HG03520 (cell line): Measurements from ENCODE around the gene CDK9.

ENCODE experiments used
- ATAC-seq: cut with Tn5 transposase; IDR thresholded peaks from one replicate; pipeline ENCODE4 v1.9.1; 2021; ENCODE audit warnings: mild to moderate bottlenecking, moderate library complexity; ENCODE audit not compliant: unreplicated experiment

Gene CDK9

DNA sequence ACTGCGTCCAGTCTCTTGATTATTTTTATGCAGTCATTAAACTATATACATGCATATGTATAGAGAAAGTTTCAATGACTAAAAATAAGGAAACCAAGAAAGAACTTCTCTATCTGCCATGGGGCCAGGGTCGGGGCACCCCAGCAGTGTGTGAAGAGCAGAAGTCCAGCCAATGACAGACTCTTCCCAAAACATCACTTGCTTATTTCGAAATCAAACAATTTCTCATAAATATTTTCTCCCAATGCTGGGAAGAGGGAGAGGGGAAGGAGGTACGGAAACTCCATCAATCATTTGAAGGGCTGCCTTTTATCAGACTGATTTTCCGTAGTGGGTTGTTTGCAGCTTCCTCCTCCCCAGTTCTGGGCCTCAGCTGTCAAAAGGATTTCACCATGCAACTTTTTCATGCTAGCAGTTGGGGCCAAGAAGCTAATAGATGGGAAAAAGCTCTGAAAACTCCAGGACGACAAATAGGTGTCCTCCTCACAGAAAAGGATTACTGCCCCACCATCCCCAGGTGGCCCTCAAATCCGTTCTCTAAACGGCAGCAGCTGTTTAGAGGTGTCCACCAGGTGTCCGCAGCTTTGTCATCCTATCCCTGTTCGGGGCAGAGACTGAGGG lies 16.2 kb downstream of the CDK9 start:
- ATAC-seq = no peak

DNA sequence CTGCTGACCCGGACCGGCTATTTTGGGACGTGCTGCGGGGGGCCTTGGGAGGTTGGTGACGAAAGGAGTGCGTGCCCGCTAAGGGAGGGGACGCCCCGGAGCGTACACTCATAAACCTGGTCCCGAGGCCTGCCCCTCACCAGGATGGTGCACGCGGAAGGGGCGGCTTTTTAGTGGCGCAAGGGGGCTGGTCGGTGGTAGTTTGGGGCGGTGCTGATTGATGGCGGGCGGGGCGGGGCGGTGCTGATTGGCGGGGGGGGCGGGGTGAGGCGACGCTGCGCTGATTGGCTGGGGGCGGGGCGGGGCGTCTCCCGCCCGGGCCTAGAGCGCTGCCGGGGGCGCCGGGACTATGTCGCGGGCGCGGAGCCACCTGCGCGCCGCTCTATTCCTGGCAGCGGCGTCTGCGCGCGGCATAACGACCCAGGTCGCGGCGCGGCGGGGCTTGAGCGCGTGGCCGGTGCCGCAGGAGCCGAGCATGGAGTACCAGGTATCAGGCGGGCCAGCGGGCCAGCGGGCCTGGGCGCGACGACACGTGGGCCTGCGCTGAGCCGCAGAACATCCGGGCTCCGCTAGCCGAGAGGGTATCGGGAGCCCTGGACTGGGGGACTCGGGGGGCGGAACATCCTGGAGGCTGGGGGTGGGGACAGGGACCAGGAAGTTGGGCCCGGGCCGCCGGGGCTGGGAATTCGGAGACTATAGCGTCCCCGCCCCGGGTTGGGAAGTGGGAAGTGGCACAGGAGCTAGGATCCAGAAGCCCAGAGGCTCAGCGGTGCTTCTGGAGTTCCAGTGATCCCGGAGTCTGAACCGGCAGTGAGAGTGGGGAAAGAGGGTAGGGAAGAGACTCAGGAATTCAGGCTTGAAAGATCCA lies 17.0 kb downstream of the CDK9 start, which contains the start of gene FPGS:
TSS of gene FPGS (plus strand) at position 307 of the 868 bp plus-strand sequence. CDS start at position 350, 43 bp downstream.
- peak; percentile 71 for ATAC-seq

DNA sequence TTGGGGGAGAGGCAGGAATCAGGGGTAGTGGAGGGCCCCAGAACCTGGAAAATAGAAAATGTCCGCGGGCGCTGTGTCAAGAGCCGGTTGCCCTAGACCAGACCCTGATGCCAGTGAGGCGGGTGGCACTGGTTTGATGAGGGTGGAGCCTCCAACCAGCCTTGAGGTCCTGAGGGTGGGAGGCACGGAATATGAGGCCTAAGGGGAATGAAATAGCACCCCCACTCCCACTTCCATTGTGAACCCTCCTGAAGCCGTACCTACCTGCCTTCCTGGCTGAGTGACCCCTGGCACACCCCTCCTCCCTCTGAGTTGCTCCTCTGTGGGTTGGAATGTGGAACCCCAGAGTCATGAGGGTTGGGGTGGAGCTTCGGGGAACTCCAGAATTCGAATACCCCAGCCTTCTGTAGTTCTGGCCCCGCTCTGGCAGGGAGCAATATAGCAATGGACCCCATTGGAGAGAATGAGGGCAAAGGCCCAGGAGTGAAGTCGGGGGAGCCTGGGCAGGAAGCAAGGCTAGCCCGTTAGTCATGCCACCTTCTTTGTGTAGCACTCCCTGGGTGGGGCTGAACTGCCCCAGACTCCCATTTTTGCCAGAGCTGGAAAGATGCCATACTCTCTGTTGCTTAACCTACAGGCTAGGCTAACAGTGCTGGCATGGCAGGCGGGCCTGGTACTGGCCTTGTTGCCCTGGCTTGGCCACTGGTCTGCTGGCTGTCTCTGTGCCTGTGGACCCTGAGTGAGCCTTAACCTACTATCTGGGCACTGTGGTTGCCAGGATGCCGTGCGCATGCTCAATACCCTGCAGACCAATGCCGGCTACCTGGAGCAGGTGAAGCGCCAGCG lies 17.9 kb downstream of the CDK9 start:
- ATAC-seq = no peak

DNA sequence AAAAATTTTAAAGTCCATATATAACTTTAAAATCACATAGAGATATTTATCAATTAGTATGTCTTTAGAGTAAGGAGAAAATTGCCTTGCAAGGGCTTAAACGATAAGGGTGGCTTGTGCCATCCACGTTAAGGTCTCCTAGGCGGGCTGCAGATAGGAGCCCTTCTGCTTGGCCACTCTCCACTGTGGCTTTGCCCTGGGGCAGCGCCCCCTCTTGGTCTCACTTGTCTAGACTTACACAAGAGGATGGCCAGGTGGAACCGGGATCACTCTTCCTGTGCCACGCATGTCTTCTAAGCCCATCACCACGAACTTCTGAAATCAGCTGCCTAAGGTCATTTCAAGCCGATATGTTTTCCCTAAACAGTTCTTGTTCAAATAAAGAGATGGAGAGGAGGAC lies 19.8 kb downstream of the CDK9 start:
- no peak for ATAC-seq

DNA sequence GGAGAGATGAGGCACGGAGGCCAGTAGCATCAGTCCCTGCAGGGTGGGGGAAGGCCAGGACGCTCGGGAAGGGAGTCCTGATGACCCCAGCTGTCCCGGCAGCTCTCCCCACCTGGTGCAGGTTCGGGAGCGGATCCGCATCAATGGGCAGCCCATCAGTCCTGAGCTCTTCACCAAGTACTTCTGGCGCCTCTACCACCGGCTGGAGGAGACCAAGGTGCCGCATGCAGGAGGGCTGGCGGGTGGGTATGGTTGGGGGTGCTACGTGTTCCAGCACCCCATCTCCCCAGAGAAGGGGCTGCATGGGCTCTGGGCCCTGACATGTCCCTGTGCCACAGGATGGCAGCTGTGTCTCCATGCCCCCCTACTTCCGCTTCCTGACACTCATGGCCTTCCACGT lies 21.0 kb downstream of the CDK9 start:
- ATAC-seq = no peak

DNA sequence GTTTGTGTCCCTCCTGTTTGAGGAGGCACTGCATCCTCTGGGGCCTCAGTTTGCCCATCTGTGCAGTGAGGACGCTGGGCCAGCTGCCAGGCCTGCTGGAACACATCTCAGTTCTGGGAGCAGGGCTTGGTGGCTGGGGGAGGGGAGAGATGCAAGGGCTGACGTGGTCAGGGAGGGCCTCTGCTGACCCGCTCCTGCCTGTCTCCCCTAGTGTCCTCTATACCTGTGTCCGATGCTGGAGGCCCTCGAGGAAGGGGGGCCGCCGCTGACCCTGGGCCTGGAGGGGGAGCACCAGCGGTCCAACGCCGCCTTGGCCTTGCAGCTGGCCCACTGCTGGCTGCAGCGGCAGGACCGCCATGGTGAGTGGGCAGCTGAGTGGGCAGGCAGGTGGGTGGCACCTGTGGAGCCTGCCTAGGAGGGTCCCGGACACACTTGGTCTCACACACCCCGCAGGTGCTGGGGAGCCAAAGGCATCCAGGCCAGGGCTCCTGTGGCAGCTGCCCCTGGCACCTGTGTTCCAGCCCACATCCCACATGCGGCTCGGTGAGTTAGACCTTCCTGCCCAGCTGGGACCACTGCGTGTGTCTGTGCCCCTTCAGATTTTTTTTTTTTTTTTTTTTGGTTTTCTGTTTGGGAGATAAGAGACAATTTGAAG lies 22.6 kb downstream of the CDK9 start:
- ATAC-seq = no peak

DNA sequence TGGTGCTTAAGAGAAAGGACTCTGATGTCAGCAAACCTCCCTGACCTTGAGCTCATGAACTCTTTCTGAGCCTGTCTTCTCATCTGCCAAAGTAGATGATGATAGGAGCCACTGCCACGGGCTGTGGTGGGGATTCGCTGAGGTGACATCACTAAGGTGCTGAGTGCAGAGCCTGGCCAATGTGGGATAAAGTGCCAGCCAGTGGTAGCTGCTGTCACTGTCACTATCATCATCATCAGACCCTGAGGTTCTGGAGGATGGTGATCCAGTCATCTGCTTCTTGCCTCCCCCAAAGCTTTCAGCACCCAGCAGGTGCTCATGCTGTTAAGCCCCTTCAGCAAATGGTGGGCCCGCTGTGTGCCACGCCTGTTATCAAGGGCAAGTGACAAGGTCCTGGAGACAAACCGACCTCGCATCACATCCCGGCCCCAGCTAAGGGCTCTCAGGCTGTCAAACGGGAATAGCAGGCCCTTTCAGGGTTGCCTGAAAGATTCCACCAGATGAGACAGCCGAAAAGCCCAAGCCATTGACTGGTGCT lies 23.2 kb downstream of the CDK9 start:
- ATAC-seq = no peak

DNA sequence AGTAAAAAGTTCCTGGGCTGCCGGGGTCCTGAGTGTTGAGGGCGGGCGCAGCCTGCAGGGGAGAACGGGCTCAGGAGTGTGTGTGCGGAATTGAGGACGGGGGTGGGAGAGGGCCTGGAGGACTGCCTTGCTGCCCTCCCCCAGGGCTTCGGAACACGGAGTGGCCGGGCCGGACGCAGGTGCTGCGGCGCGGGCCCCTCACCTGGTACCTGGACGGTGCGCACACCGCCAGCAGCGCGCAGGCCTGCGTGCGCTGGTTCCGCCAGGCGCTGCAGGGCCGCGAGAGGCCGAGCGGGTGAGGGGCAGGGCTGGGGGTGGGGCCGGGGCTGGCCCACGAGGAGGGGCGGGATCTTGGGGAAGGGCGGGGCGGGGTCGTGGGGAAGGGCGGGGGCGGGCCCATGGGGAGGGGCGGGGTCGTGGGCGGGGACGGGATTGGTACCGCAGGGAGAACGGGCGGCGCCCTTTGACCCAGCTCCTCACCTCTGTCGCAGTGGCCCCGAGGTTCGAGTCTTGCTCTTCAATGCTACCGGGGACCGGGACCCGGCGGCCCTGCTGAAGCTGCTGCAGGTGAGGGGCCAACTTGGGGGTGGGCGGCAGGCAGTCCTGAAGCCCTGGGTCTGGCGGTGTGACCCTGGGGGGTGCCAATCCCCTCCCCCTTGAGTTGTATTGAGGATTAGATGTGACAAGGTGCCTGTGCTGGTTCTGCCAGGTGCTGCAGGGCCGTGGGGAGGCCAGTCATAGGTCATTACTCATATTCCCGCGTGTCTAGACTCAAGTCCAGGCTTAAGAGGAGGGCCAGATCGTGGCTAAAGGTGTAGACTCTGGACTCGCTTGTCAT lies 23.9 kb downstream of the CDK9 start:
- no peak for ATAC-seq

DNA sequence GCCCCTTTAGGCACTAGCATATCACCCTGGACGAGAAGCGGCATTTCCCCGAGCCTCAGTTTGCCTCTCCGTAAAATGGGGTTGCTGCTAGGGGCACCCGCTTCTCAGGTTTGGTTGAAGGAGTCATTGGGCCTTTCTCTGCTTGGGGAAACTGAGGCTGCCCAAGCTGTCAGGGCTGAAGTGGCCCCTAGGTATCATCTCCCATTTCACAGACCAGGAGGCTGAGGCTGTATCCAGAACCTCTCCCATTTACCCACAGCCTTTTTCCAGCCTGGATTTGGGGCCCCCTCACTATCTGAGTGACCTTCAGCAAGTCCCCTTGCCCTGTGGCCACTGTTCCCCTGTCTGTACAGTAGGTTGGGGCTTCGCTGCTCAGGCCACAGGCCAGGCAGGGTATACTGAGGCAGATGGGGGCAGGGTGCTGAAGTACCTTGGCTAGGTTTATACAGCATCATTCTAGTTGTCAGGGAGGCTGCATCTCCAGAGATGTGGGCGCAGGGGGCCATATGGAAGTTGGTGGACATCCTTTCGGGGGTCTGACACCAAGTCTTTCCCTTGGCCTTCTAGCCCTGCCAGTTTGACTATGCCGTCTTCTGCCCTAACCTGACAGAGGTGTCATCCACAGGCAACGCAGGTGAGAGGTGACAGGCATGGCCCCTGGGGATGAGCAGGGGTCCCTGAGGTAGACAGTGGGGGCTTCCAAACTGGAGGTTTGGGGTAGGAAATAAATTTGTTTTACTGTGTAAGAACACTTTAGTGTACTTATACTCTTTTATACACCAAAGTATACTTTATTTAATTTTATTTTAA lies 24.7 kb downstream of the CDK9 start:
- no peak for ATAC-seq

DNA sequence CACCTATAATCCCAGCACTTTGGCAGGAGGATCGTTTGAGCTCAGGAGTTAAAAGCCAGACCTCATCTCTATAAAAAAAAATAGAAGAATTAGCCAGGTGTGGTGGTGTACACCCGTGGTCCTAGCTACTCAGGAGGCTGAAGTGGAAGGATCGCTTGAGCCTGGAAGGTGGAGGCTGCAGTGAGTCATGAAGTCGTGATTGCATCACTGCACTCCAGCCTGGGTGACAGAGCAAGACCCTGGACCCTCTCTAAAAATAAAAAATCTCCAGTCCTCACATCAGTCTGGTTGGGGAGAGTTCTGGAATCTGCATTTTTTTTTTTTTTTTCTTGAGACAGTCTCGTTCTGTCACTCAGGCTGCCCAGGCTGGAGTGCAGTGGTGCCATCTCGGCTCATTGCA lies 26.2 kb downstream of the CDK9 start:
- no peak for ATAC-seq

DNA sequence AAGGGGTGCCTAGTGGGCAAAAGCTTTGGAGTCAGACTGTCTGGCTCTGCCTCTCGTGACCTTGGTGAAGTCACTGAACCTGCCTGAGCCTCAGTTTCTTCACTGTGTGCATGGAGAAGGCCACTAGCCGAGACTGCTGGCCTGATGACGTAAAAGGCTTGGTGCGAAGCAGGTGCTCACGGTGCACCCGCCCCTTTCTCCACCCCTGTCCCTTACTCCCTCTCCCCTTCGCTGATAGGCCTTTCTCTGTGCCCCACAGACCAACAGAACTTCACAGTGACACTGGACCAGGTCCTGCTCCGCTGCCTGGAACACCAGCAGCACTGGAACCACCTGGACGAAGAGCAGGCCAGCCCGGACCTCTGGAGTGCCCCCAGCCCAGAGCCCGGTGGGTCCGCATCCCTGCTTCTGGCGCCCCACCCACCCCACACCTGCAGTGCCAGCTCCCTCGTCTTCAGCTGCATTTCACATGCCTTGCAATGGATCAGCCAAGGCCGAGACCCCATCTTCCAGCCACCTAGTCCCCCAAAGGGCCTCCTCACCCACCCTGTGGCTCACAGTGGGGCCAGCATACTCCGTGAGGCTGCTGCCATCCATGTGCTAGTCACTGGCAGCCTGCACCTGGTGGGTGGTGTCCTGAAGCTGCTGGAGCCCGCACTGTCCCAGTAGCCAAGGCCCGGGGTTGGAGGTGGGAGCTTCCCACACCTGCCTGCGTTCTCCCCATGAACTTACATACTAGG lies 27.3 kb downstream of the CDK9 start:
- ATAC-seq = no peak

DNA sequence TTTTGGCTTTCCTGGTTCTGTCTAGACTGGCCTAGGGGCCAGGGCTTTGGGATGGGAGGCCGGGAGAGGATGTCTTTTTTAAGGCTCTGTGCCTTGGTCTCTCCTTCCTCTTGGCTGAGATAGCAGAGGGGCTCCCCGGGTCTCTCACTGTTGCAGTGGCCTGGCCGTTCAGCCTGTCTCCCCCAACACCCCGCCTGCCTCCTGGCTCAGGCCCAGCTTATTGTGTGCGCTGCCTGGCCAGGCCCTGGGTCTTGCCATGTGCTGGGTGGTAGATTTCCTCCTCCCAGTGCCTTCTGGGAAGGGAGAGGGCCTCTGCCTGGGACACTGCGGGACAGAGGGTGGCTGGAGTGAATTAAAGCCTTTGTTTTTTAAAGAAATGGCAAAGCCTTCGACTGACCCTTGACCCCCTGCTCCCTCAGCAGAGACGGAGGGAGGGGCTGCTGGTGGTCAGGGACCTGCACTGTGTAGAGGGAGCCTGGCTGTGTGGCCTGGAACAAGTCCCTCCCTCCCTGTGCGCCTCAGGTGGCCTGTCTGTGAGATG lies 27.9 kb downstream of the CDK9 start:
- ATAC-seq = no peak

DNA sequence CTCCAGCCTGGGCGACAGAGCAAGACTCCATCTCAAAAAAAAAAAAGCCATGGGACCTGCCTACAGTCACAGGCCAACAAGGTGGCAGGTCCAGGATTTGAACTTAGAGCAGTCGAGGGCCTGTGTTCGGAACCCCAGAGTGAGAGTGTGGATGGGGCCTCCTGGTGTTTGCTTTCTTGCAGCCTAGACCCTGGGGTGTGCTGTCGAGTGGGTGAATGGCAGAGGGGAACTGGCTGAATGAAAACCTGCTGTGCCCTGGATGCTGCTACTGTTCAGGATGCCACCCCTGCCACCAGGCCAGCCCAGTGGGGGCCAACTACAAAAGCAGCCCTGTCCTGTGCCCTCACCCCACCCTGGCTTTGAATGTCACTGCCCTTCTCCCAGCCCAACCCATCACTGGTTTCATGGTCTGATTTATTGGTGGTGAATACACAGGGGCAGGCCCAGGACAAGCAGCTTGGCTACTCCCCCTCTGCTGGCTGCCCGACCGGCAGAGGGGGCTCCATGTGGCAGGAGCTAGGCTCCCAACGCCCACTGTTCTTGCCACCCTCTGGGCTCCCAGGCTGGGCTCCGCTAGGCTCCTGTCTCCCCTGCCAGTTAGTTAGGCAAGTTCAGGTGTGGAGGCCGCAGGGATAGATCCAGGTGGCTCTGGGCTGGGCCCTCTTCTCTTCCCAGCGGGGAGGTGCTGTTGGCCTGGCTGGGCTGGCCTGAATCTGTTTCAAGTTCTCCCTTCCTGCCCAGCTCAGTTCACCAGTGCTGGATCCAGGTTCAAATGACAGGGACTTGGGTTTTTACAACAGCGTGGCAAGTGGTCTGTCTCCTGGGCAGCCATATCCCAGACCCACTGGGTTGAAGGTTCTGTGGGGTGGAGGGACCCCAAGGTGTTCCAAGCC lies 29.0 kb downstream of the CDK9 start:
- ATAC-seq = no peak

DNA sequence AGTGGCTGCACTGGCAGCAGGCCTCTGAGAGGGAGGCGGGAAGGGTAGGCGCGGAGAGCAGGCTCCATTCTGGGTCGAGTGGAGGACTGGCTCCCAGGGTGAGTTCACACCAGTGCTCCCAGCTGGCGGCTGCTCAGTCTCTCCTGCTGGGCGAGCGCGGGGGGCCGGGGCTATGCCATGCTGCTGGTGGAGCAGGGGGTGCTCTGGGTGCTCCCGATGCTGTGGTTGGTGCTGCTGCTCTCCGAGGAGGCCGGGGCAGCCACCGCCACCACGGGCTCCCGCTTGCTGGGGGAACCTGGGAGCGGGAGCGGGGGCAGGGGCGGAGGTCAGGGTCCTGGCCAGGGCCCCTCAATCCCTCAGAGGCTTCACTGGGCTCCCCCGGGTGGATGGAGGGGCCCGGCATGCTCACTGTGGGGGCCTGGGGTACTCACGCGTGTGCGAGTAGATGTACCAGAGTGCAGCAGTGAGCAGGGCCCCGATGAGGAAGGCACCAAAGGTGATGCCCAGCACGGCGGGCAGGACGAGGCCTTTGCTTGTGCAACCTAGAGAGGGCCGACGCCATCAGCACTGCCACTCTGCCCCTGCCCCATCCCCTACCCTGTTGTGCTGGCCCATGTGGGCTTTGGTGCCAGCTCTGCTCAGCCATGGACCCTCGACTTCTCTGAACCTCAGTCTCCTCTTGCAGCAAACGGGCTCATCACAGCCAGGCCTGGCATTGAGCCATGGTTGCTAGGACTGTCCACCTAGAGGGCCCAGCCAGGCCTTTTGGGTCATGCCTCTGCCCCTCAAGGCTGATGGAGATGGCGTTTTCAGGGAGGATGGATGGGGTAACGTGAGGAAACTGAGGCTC lies 29.9 kb downstream of the CDK9 start:
- no peak for ATAC-seq

DNA sequence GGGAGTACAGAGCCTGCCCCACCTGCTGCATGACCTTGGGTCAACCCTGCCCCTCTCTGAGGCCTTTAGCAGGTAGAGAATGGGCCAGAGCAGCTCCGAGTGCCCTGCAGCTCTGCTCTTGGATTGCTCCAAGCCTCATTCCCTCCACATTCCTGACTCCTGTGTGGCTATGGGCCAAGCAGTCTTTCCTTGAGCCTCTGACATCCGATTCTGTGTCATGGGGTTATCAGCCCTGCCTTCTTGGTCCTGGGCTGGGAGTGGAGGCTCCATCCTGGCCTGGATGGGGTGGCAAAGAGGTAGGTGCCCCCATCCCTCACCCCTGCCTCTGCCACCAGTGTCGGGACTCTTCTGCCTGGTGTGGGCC lies 30.5 kb downstream of the CDK9 start:
- no peak for ATAC-seq

DNA sequence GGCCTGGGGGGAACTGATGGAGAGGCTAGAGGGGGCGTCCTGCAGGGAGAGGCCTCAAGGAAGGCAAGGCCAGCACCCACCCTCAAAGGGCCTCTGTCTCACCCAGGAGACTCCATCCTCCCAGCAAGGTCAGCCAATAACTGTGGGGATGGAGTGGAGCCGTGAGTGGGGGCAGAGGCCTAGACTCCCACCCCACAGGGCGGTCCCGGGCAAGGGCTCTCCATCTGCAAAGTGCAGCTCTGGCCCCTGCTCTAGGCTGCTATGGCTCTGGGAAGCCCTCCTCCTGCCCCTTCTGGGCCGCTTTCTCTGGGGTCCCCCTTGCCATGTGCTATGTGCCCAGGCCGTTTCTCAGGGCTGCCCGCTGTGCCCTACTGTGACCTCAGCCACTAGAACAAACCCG lies 30.9 kb downstream of the CDK9 start:
- no peak for ATAC-seq
